CD14-positive monocyte (primary cell): ENCODE results near the gene CRTC1. TPM values are rescaled to one million over a fixed set of nuclear protein-coding genes. Genes with fewer than 3 reads are reported as not detected.

ENCODE experiments used
- DNase-seq, 3 donors: peaks; one replicate each; pipeline ENCODE4 v3.0.0-alpha.2; 2011 to 2022
- H2AFZ ChIP-seq: 2 replicates; pipeline ENCODE4 v1.6.0; 2012; ENCODE audit warnings: mild to moderate bottlenecking, low read depth, low read length, inconsistent platforms; ENCODE audit not compliant: insufficient read depth, poor library complexity, severe bottlenecking
- H3K27ac ChIP-seq, 2 donors: 1 replicate in 1 of 2; 2 replicates in 1 of 2; pipeline ENCODE4 v1.5.1; 2012 to 2013; ENCODE audit warnings: low read length in 2 of 2, control low read depth in 1 of 2, inconsistent platforms in 1 of 2, low read depth in 1 of 2, mild to moderate bottlenecking in 1 of 2
- H3K27me3 ChIP-seq, 2 donors: one replicate each; pipeline versions ENCODE4 v1.6.0 to v1.6.1; 2011 to 2013; ENCODE audit warnings: low read length in 2 of 2; ENCODE audit not compliant: control insufficient read depth in 2 of 2, insufficient read depth in 2 of 2
- H3K36me3 ChIP-seq, 2 donors: replicated peaks in 1 of 2; 1 replicate in 1 of 2; 2 replicates in 1 of 2; pipeline versions ENCODE4 v1.5.1 to v1.6.1; 2012 to 2013; ENCODE audit warnings: low read length in 2 of 2, control low read depth in 1 of 2, inconsistent platforms in 1 of 2, mild to moderate bottlenecking in 1 of 2; ENCODE audit not compliant: insufficient read depth in 2 of 2, control insufficient read depth in 1 of 2
- H3K4me1 ChIP-seq, 2 donors: 1 replicate in 1 of 2; 2 replicates in 1 of 2; pipeline versions ENCODE4 v1.5.1 to v1.6.1; 2012 to 2013; ENCODE audit warnings: low read length in 2 of 2, control low read depth in 1 of 2, inconsistent platforms in 1 of 2, mild to moderate bottlenecking in 1 of 2, moderate library complexity in 1 of 2; ENCODE audit not compliant: insufficient read depth in 2 of 2, control insufficient read depth in 1 of 2
- H3K4me2 ChIP-seq: replicated peaks from 2 replicates; pipeline ENCODE3; 2012; ENCODE audit warnings: low read length, moderate library complexity, mild to moderate bottlenecking; ENCODE audit not compliant: poor library complexity, severe bottlenecking; ENCODE audit errors: extremely low read depth
- H3K4me3 ChIP-seq, 3 experiments: fragments of 200-600 bp in 1 of 3; sonication (generic) in 1 of 3; replicated peaks in 1 of 3; 1 replicate in 2 of 3; 2 replicates in 1 of 3; pipeline ENCODE4 v1.5.1; 2011 to 2013; ENCODE audit warnings: low read length in 3 of 3, mild to moderate bottlenecking in 3 of 3, control low read depth in 2 of 3, low read depth in 2 of 3, inconsistent platforms in 1 of 3, moderate library complexity in 1 of 3
- H3K79me2 ChIP-seq: 2 replicates; pipeline ENCODE4 v1.6.0; 2012; ENCODE audit warnings: mild to moderate bottlenecking, control low read depth, inconsistent platforms, low read length, moderate library complexity; ENCODE audit not compliant: insufficient read depth
- H3K9ac ChIP-seq: 2 replicates; pipeline ENCODE4 v1.6.0; 2017; ENCODE audit warnings: low read length, mild to moderate bottlenecking; ENCODE audit not compliant: insufficient read depth, poor library complexity, severe bottlenecking
- H3K9me3 ChIP-seq, 2 donors: replicated peaks in 1 of 2; 1 replicate in 1 of 2; 2 replicates in 1 of 2; pipeline versions ENCODE4 v1.5.1 to v1.6.1; 2012 to 2013; ENCODE audit warnings: low read length in 2 of 2, control low read depth in 1 of 2; ENCODE audit not compliant: control insufficient read depth in 1 of 2, insufficient read depth in 1 of 2
- H4K20me1 ChIP-seq: 2 replicates; pipeline ENCODE4 v1.6.0; 2012; ENCODE audit warnings: mild to moderate bottlenecking, low read length, control low read depth, moderate library complexity; ENCODE audit not compliant: insufficient read depth
- H3K27ac Mint-ChIP-seq, 7 donors: one replicate each; pipeline ENCODE4 v1.8.0; 2020; ENCODE audit warnings: mild to moderate bottlenecking in 7 of 7, mixed read lengths in 7 of 7, moderate library complexity in 6 of 7, inconsistent platforms in 2 of 7
- H3K27me3 Mint-ChIP-seq, 3 donors: one replicate each; pipeline ENCODE4 v1.8.0; 2021 to 2022; ENCODE audit warnings: low read depth in 3 of 3, mild to moderate bottlenecking in 3 of 3, mixed read lengths in 3 of 3, moderate library complexity in 3 of 3, inconsistent platforms in 1 of 3
- H3K36me3 Mint-ChIP-seq, 2 donors: one replicate each; pipeline ENCODE4 v1.8.0; 2020; ENCODE audit warnings: mixed read lengths in 2 of 2, inconsistent platforms in 1 of 2, mild to moderate bottlenecking in 1 of 2
- H3K4me1 Mint-ChIP-seq: one replicate; pipeline ENCODE4 v1.8.0; 2020; ENCODE audit warnings: mild to moderate bottlenecking, mixed read lengths
- H3K4me3 Mint-ChIP-seq, 2 donors: one replicate each; pipeline ENCODE4 v1.8.0; 2020; ENCODE audit warnings: mild to moderate bottlenecking in 2 of 2, mixed read lengths in 2 of 2, moderate library complexity in 1 of 2
- H3K9me3 Mint-ChIP-seq, 7 donors: one replicate each; pipeline ENCODE4 v1.8.0; 2020 to 2022; ENCODE audit warnings: mixed read lengths in 7 of 7, mild to moderate bottlenecking in 6 of 7, moderate library complexity in 6 of 7, inconsistent platforms in 2 of 7
- WGBS: methylation state at CpG from one replicate; pipeline ENCODE4 v1.1.5; 2013; ENCODE audit warnings: missing lambda C conversion rate; ENCODE audit not compliant: insufficient coverage; 5-methylcytosine and 5-hydroxymethylcytosine counted together
- intact Hi-C, 2 donors: fragments of 100-400 bp; cut with micrococcal nuclease; formaldehyde crosslinking; loops; one replicate each; pipeline versions ENCODE4 v1.15.0 to v1.15.1; 2023
- polyA plus RNA-seq, 3 donors: library from polyadenylated mRNA; depleted of rRNA in 1 of 3; unstranded in 2 of 3; stranded (reverse) in 1 of 3; fragments of 300-500 nt in 2 of 3; fragments of >200 nt in 1 of 3; fragmentation: Illumina TruSeq in 2 of 3; gene quantifications; 1 replicate in 2 of 3; 2 replicates in 1 of 3; pipeline ENCODE4 v1.2.3, GENCODE V29; 2012 to 2021
- TF ChIP-seq, protein P1 (sequence below): fragments of 200-600 bp; IDR thresholded peaks from one replicate; pipeline ENCODE4 v1.8.0; 2022; ENCODE audit warnings: antibody characterized with exemption, mild to moderate bottlenecking

CRTC1 gene
- polyA plus RNA-seq, 3 donors, result 0.28 to 9.2 (median 0.55) TPM

DNA sequence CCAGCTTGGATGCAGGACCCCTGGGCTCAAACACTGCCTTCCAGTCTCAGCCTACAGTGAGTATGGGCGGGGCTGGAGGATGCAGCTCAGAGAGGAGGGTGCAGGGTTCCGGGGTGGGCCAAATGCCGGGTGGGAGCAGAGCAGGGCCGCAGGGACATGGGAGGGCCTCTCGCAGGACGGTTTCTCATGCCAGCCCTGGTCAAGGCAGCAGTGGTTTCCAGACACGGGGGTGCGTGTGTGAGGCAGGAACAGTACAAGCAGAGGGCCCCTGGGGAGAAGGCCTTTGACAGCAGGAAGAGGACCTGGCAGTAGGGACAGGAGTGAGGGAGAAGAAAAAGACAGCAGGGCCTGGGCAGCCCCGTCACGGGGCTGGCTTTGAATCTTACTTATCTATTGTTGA lies 34.1 kb downstream of the CRTC1 start:
- intact Hi-C loops, result no loop called here
- Histone ChIP-seq H4K20me1 (peaks cover 89% of the 10 kb centered on the region), H3K4me1 (peaks cover 0 to 14% of the 10 kb centered on the region in 2 donors), H3K27me3 (no peaks in the 10 kb centered on the region), H3K79me2 (peaks cover 3% of the 10 kb centered on the region), H3K36me3 (peaks cover 3 to 21% of the 10 kb centered on the region in 2 donors), H3K4me2 (no peak overlapping the region), H3K9ac (no peak overlapping the region), H3K27ac (no peak overlapping the region), H3K9me3 (peaks cover 0 to 5% of the 10 kb centered on the region in 2 donors), H2AFZ (no peak overlapping the region), H3K4me3 (no peak overlapping the region)
- Mint-ChIP-seq H3K4me1 (peaks cover 17% of the 10 kb centered on the region), H3K9me3 (peaks cover 0 to 7% (median 3%) of the 10 kb centered on the region in 7 donors), H3K27me3 (peaks cover 0 to 7% (median 5%) of the 10 kb centered on the region in 3 donors), H3K27ac (no peak overlapping the region), H3K4me3 (no peak overlapping the region), H3K36me3 (peaks cover 28 to 48% of the 10 kb centered on the region in 2 donors)
- TF ChIP-seq, protein P1, sequence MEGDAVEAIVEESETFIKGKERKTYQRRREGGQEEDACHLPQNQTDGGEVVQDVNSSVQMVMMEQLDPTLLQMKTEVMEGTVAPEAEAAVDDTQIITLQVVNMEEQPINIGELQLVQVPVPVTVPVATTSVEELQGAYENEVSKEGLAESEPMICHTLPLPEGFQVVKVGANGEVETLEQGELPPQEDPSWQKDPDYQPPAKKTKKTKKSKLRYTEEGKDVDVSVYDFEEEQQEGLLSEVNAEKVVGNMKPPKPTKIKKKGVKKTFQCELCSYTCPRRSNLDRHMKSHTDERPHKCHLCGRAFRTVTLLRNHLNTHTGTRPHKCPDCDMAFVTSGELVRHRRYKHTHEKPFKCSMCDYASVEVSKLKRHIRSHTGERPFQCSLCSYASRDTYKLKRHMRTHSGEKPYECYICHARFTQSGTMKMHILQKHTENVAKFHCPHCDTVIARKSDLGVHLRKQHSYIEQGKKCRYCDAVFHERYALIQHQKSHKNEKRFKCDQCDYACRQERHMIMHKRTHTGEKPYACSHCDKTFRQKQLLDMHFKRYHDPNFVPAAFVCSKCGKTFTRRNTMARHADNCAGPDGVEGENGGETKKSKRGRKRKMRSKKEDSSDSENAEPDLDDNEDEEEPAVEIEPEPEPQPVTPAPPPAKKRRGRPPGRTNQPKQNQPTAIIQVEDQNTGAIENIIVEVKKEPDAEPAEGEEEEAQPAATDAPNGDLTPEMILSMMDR, result no peak
- DNase-seq, result no peak
- WGBS, result 89% methylated on average over 8 of the region's 10 CpGs

DNA sequence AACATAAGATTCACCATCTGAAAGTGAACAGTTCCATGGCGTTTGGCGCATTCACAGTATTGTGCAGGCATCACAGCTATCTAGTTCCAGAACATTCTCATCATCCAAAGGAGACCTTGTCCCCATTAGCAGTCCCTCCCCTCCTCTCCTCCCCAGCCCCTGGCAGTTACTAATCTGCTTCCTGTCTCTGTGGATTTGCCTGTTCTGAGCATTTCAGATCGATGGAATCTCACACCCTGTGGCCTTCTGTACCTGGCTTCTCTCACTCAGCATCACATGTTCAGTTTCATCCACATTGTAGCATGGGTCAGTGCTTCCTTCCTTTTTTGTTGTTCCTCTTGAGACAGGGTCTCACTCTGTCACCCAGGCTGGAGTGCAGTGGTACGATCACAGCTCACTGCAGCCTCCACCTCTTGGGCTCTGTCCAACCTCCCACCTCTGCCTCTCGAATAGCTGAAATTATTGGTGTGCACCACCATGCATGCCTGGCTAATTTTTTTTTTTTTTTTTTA lies 34.6 kb downstream of the CRTC1 start:
- Histone ChIP-seq H4K20me1 (peaks cover 90% of the 10 kb centered on the region), H3K79me2 (peaks cover 3% of the 10 kb centered on the region), H3K9me3 (peaks cover 0 to 5% of the 10 kb centered on the region in 2 donors), H3K4me2 (no peak overlapping the region), H3K27me3 (no peaks in the 10 kb centered on the region), H3K36me3 (peaks cover 3 to 19% of the 10 kb centered on the region in 2 donors), H3K9ac (no peak overlapping the region), H3K4me3 (no peak overlapping the region), H3K27ac (no peak overlapping the region), H3K4me1 (peaks cover 0 to 14% of the 10 kb centered on the region in 2 donors), H2AFZ (no peak overlapping the region)
- intact Hi-C loops, result no loop called here
- DNase-seq, result peak in 2 of 3 donors; percentile 7 to 19
- WGBS, result 63% methylated on average over 3 of the region's 5 CpGs
- TF ChIP-seq, protein P1, result no peak
- Mint-ChIP-seq H3K27ac (peak overlapping the region in 4 of 7 donors; percentile 5 to 57 (median 26)), H3K4me3 (no peak overlapping the region), H3K9me3 (peaks cover 0 to 7% (median 3%) of the 10 kb centered on the region in 7 donors), H3K36me3 (peaks cover 27 to 47% of the 10 kb centered on the region in 2 donors), H3K4me1 (peaks cover 17% of the 10 kb centered on the region), H3K27me3 (peaks cover 0 to 7% (median 3%) of the 10 kb centered on the region in 3 donors)
